Renal pelvis (tissue), 4 donors: ENCODE data around the gene PLPP3. TPM values are rescaled to one million over a fixed set of nuclear protein-coding genes. Genes with fewer than 3 reads are reported as not detected.

Source experiments
- DNase-seq: peaks from one replicate; pipeline ENCODE4 v3.0.0-alpha.2; 2013
- polyA plus RNA-seq, 3 donors: library from polyadenylated mRNA; unstranded; fragments of 120-200 nt; gene quantifications; one replicate each; pipeline ENCODE4 v1.2.1, GENCODE V29; 2013; ENCODE audit not compliant: insufficient read length in 3 of 3

PLPP3 gene
- polyA plus RNA-seq, 3 donors, result 101 to 118 (median 111) TPM

- DNase-seq, result no peak
Observed at GRCh38 chr1:56505792-56506743, 73.3 kb downstream of the PLPP3 start.

GRCh38 chr1:56502700-56503245 lies 76.6 kb downstream of the PLPP3 start:
- no peak for DNase-seq

- DNase-seq, result no peak
Observed at GRCh38 chr1:56501888-56502287, 77.5 kb downstream of the PLPP3 start.

- DNase-seq, result no peak
Observed at GRCh38 chr1:56501426-56501825, 77.9 kb downstream of the PLPP3 start.

- DNase-seq, result no peak
Observed at GRCh38 chr1:56496821-56497772, 82.3 kb downstream of the PLPP3 start.

GRCh38 chr1:56496158-56496557 lies 83.2 kb downstream of the PLPP3 start:
- DNase-seq, result no peak

GRCh38 chr1:56495538-56495937 lies 83.8 kb downstream of the PLPP3 start:
- DNase-seq, result no peak

GRCh38 chr1:56494306-56494705 lies 85.1 kb downstream of the PLPP3 start:
- no peak for DNase-seq

GRCh38 chr1:56493826-56494225 lies 85.5 kb downstream of the PLPP3 start:
- no peak for DNase-seq

- no peak for DNase-seq
Observed at GRCh38 chr1:56491441-56491840, 87.9 kb downstream of the PLPP3 start.

- no peak for DNase-seq
Observed at GRCh38 chr1:56490619-56491018, 88.7 kb downstream of the PLPP3 start.

GRCh38 chr1:56489695-56490094 lies 89.7 kb downstream of the PLPP3 start:
- DNase-seq, result no peak

- no peak for DNase-seq
Observed at GRCh38 chr1:56484695-56485094, 94.7 kb downstream of the PLPP3 start.

GRCh38 chr1:56483104-56483503 lies 96.3 kb downstream of the PLPP3 start:
- DNase-seq, result no peak

GRCh38 chr1:56482486-56482885 lies 96.9 kb downstream of the PLPP3 start:
- no peak for DNase-seq

- DNase-seq, result no peak
Observed at GRCh38 chr1:56481140-56481694, 98.1 kb downstream of the PLPP3 start.

- DNase-seq, result no peak
Observed at GRCh38 chr1:56478734-56479133, 100.6 kb downstream of the PLPP3 start.

GRCh38 chr1:56477164-56478111 lies 101.9 kb downstream of the PLPP3 start:
- DNase-seq, result peak; percentile 64

GRCh38 chr1:56473582-56474270 lies 105.6 kb downstream of the PLPP3 start:
- no peak for DNase-seq

- no peak for DNase-seq
Observed at GRCh38 chr1:56472860-56473259, 106.5 kb downstream of the PLPP3 start.
